Breast epithelium (tissue), 3 donors: ENCODE results near the gene ETFA.

Source experiments
- POLR2A ChIP-seq: fragments of 450-650 bp; IDR thresholded peaks from one replicate; pipeline ENCODE4 v1.6.1; 2016; ENCODE audit warnings: antibody characterized with exemption, mild to moderate bottlenecking, moderate library complexity
- POLR2AphosphoS5 ChIP-seq, 3 donors: sonication (generic); formaldehyde crosslinking; IDR thresholded peaks; one replicate each; pipeline ENCODE4 v1.6.1; 2017; ENCODE audit warnings: antibody characterized with exemption in 3 of 3
- TF ChIP-seq, protein P1 (sequence below), 3 donors: fragments of 450-650 bp; IDR thresholded peaks; one replicate each; pipeline ENCODE4 v1.5.1; 2016 to 2017; ENCODE audit warnings: antibody characterized with exemption in 3 of 3, mild to moderate bottlenecking in 3 of 3, moderate library complexity in 3 of 3

GRCh38 chr15:76195506-76196268 lies 115.6 kb downstream of the ETFA start:
- TF ChIP-seq, protein P1, sequence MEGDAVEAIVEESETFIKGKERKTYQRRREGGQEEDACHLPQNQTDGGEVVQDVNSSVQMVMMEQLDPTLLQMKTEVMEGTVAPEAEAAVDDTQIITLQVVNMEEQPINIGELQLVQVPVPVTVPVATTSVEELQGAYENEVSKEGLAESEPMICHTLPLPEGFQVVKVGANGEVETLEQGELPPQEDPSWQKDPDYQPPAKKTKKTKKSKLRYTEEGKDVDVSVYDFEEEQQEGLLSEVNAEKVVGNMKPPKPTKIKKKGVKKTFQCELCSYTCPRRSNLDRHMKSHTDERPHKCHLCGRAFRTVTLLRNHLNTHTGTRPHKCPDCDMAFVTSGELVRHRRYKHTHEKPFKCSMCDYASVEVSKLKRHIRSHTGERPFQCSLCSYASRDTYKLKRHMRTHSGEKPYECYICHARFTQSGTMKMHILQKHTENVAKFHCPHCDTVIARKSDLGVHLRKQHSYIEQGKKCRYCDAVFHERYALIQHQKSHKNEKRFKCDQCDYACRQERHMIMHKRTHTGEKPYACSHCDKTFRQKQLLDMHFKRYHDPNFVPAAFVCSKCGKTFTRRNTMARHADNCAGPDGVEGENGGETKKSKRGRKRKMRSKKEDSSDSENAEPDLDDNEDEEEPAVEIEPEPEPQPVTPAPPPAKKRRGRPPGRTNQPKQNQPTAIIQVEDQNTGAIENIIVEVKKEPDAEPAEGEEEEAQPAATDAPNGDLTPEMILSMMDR (IDR thresholded peaks at IDR 0.05) = no peak
- TF ChIP-seq POLR2AphosphoS5 (IDR thresholded peaks at IDR 0.05) (no peak), POLR2A (no peak)
